Ascending aorta (tissue), 2 donors: ENCODE measurements around the gene POU6F1. TPM values are rescaled to one million over a fixed set of nuclear protein-coding genes. Genes with fewer than 3 reads are reported as not detected.

Source experiments
- DNase-seq, 2 donors: peaks; one replicate each; pipeline ENCODE4 v3.0.0-alpha.2; 2019; ENCODE audit warnings: low spot score in 2 of 2
- H3K27ac ChIP-seq, 2 donors: fragments of 200-600 bp; sonication (generic); one replicate each; pipeline ENCODE4 v1.5.1; 2016 to 2017; ENCODE audit warnings: mild to moderate bottlenecking in 1 of 2
- H3K27me3 ChIP-seq: fragments of 200-600 bp; sonication (generic); one replicate; pipeline ENCODE4 v1.5.1; 2017
- H3K36me3 ChIP-seq, 2 donors: fragments of 200-600 bp; sonication (generic); one replicate each; pipeline ENCODE4 v1.5.1; 2016
- H3K4me1 ChIP-seq, 2 donors: fragments of 200-600 bp; sonication (generic); one replicate each; pipeline ENCODE4 v1.5.1; 2016 to 2017; ENCODE audit warnings: mild to moderate bottlenecking in 1 of 2
- H3K4me3 ChIP-seq, 2 donors: fragments of 200-600 bp; sonication (generic); one replicate each; pipeline ENCODE4 v1.5.1; 2016 to 2017; ENCODE audit warnings: mild to moderate bottlenecking in 1 of 2
- H3K9me3 ChIP-seq, 2 donors: fragments of 200-600 bp; sonication (generic); one replicate each; pipeline ENCODE4 v1.5.1; 2016
- CTCF ChIP-seq, 3 experiments: fragments of 200-600 bp in 2 of 3; fragments of 450-650 bp in 1 of 3; sonication (generic) in 2 of 3; IDR thresholded peaks; one replicate each; pipeline ENCODE4 v1.5.1; 2016 to 2019; ENCODE audit warnings: antibody characterized with exemption in 3 of 3, mild to moderate bottlenecking in 1 of 3, moderate library complexity in 1 of 3
- intact Hi-C: fragments of 100-400 bp; cut with DNase I; formaldehyde crosslinking; loops from one replicate; pipeline ENCODE4 v1.15.1; 2023
- total RNA-seq: library from RNA; depleted of rRNA; stranded (reverse); fragments of >200 nt; gene quantifications from one replicate; pipeline ENCODE4 v1.1.0, GENCODE V29; 2016

The POU6F1 gene
- total RNA-seq, 1 donor from 2014 or later, result 24.7 TPM

GRCh38 chr12:51181558-51181957 is 36.3 kb downstream of the POU6F1 start:
- TF ChIP-seq CTCF (IDR thresholded peaks at IDR 0.05), result no peak
- no peak for DNase-seq
- intact Hi-C loops, result no loop called here
- Histone ChIP-seq H3K36me3 (no peaks in the 10 kb centered on the region), H3K4me1 (no peaks in the 10 kb centered on the region), H3K9me3 (no peaks in the 10 kb centered on the region), H3K4me3 (no peak overlapping the region), H3K27me3 (no peaks in the 10 kb centered on the region), H3K27ac (no peak overlapping the region)

GRCh38 chr12:51177897-51178296 is 40.0 kb downstream of the POU6F1 start:
- Histone ChIP-seq H3K4me3 (no peak overlapping the region), H3K27ac (no peak overlapping the region), H3K27me3 (no peaks in the 10 kb centered on the region), H3K4me1 (no peaks in the 10 kb centered on the region), H3K36me3 (no peaks in the 10 kb centered on the region), H3K9me3 (no peaks in the 10 kb centered on the region)
- intact Hi-C loops, result no loop called here
- TF ChIP-seq CTCF (IDR thresholded peaks at IDR 0.05), result no peak
- no peak for DNase-seq

- H3K4me1 ChIP-seq, result peaks cover 6% of the 10 kb centered on the region in 2 donors
- no peak for DNase-seq
- no peak overlapping the region for H3K4me3 ChIP-seq
- H3K36me3 ChIP-seq, result no peaks in the 10 kb centered on the region
- no peak for TF ChIP-seq CTCF (IDR thresholded peaks at IDR 0.05)
- H3K27ac ChIP-seq, result no peak overlapping the region
- intact Hi-C loops, result no loop called here
- H3K9me3 ChIP-seq, result no peaks in the 10 kb centered on the region
- no peaks in the 10 kb centered on the region for H3K27me3 ChIP-seq
These were observed 43.4 kb downstream of the POU6F1 start for GRCh38 chr12:51174501-51174900.

- Histone ChIP-seq H3K27ac (peak within 1 kb of the TSS; percentile 91 to 100), H3K4me3 (peak within 1 kb of the TSS; percentile 85 to 94), H3K4me1 (peaks cover 6% of the 10 kb centered on the region in 2 donors), H3K27me3 (no peaks in the 10 kb centered on the region), H3K9me3 (no peaks in the 10 kb centered on the region), H3K36me3 (no peaks in the 10 kb centered on the region)
- DNase-seq, result peak; percentile 91 to 98
- TF ChIP-seq CTCF (IDR thresholded peaks at IDR 0.05), result no peak
- intact Hi-C loops, result loop anchor here (1.0 to 2.0 kb wide), 5 partner anchors 46 to 146 kb away; partner anchors contain the start of genes CSRNP2, LETMD1, POU6F1 and SLC11A2
These were observed 45.1 kb downstream of the POU6F1 start, which contains the start of gene TFCP2 for GRCh38 chr12:51172515-51173431. TSS of gene TFCP2 (minus strand) at chr12:51173135. CDS start at chr12:51172422, 713 bp downstream.

- intact Hi-C loops, result loop anchor here (1.0 to 2.0 kb wide), 5 partner anchors 47 to 145 kb away; partner anchors contain the start of genes CSRNP2, LETMD1, POU6F1 and SLC11A2
- Histone ChIP-seq H3K4me1 (peaks cover 6% of the 10 kb centered on the region in 2 donors), H3K27ac (peak overlapping the region; percentile 91 to 100), H3K27me3 (no peaks in the 10 kb centered on the region), H3K4me3 (peak overlapping the region; percentile 85 to 94), H3K9me3 (no peaks in the 10 kb centered on the region), H3K36me3 (no peaks in the 10 kb centered on the region)
- TF ChIP-seq CTCF (IDR thresholded peaks at IDR 0.05), result no peak
- DNase-seq, result no peak
These were observed 45.9 kb downstream of the POU6F1 start for GRCh38 chr12:51171884-51172514.
